ENCODE data around the gene CCDC167. TPM values are rescaled to one million over a fixed set of nuclear protein-coding genes. Genes with fewer than 3 reads are reported as not detected.

The CCDC167 gene
- total and polyA plus RNA-seq, 2 of the 8 experiments (the other 6 are each of a cell fraction or from before 2014, with no cell fraction given) = 11.0 to 26.5 TPM

- no peak overlapping the region for H2BK12ac ChIP-seq (ENCODE audit: low read depth, low read length)
- peaks cover 0 to 12% of the 10 kb centered on the region in 2 experiments for H4K20me1 ChIP-seq (replicated peaks in 1 of 2; ENCODE audit: control insufficient read depth in 1 of 2, insufficient read depth in 2 of 2, low read length in 2 of 2)
- no peak overlapping the region for H3K14ac ChIP-seq (ENCODE audit: insufficient read length)
- no peak overlapping the region for H3K4me3 ChIP-seq (ENCODE audit: extremely low read depth in 1 of 4, insufficient read depth in 2 of 4, low read depth in 3 of 4, low read length in 4 of 4)
- ChIA-PET POLR2A (ENCODE audit: partially characterized antibody) (interaction anchor here (0.8 kb wide), 1 partner anchor 17 kb away, joined by 3 read pairs; no protein-coding TSS in a partner anchor), CTCF (ENCODE audit: partially characterized antibody) (interaction anchor here (0.6 to 2.6 kb wide), 46 partner anchors 8 to 304 kb away, joined by 3 to 17 read pairs (median 4); no protein-coding TSS in a partner anchor)
- H3K36me3 ChIP-seq (ENCODE audit: control insufficient read depth in 2 of 4, insufficient read depth in 4 of 4, low read length in 3 of 4) = peaks cover 0 to 9% (median 5%) of the 10 kb centered on the region in 4 experiments; a peak in 4 of 8 replicates
- H3K27me3 ChIP-seq (replicated peaks in 1 of 4; ENCODE audit: control insufficient read depth in 3 of 4, extremely low read depth in 1 of 4, insufficient read depth in 3 of 4, low read length in 3 of 4) = no peaks in the 10 kb centered on the region
- no peak overlapping the region for H2AFZ ChIP-seq (ENCODE audit: low read length)
- FAIRE-seq = no peak
- peak in 2 of 3 experiments; percentile 91 to 97; a peak in 3 of 4 replicates for TF ChIP-seq CTCF (IDR thresholded peaks at IDR 0.05; ENCODE audit: control extremely low read depth in 1 of 3, insufficient read depth in 1 of 3, low read depth in 1 of 3, low read length in 3 of 3)
- peak; percentile 97 to 98 for TF ChIP-seq RAD21 (IDR thresholded peaks at IDR 0.05 in 1 of 2, conservative IDR thresholded peaks at IDR 0.05 in 1 of 2; ENCODE audit: low read depth in 2 of 2, low read length in 2 of 2)
- no peak for TF ChIP-seq SP1 (IDR thresholded peaks at IDR 0.05; ENCODE audit: low read depth, low read length)
- peak; percentile 23 to 93 for DNase-seq (ENCODE audit: low read depth in 1 of 2, low spot score in 2 of 2)
- no peak overlapping the region for H2BK5ac ChIP-seq (ENCODE audit: low read depth, low read length)
- H3K18ac ChIP-seq (ENCODE audit: extremely low read depth, low read length) = no peak overlapping the region; the same call in 1 of the 2 replicates
- no peak overlapping the region for H2BK120ac ChIP-seq (replicated peaks; ENCODE audit: low read depth, low read length)
- no peak overlapping the region for H4K91ac ChIP-seq (replicated peaks; ENCODE audit: insufficient read length, low read length)
- no peak overlapping the region for H4K5ac ChIP-seq (ENCODE audit: insufficient read length, low read depth, low read length)
- no peak overlapping the region for H3K4ac ChIP-seq (replicated peaks; ENCODE audit: insufficient read length, low read depth, low read length)
- H2BK15ac ChIP-seq (ENCODE audit: low read length) = peak overlapping the region; percentile 16; the same call in 1 of the 2 replicates
- no peak overlapping the region for H4K8ac ChIP-seq (ENCODE audit: extremely low read depth, insufficient read depth, low read length)
- H3K9me3 ChIP-seq (ENCODE audit: insufficient read depth in 2 of 2, low read depth in 1 of 2, low read length in 1 of 2) = no peaks in the 10 kb centered on the region
- H3K79me1 ChIP-seq (ENCODE audit: low read depth, low read length) = no peaks in the 10 kb centered on the region
- H3K4me1 ChIP-seq (replicated peaks in 1 of 4; ENCODE audit: control insufficient read depth in 3 of 4, insufficient read depth in 4 of 4, low read length in 3 of 4) = peaks cover 0 to 15% (median 4%) of the 10 kb centered on the region in 4 experiments; a peak in 5 of 7 replicates
- no peaks in the 10 kb centered on the region for H3K23me2 ChIP-seq (ENCODE audit: low read depth, low read length)
- H3K9ac ChIP-seq (replicated peaks in 1 of 4; ENCODE audit: extremely low read depth in 1 of 4, low read depth in 3 of 4, low read length in 3 of 4) = no peak overlapping the region
- no peak overlapping the region for H3K4me2 ChIP-seq (ENCODE audit: insufficient read depth in 1 of 2, low read depth in 2 of 2, low read length in 2 of 2)
- no peak overlapping the region for H3K23ac ChIP-seq (ENCODE audit: insufficient read length)
- no peak overlapping the region for H3K27ac ChIP-seq (ENCODE audit: low read depth, low read length)
- H3K79me2 ChIP-seq (ENCODE audit: control insufficient read depth in 1 of 2, insufficient read depth in 2 of 2, low read length in 2 of 2) = no peaks in the 10 kb centered on the region
- H2BK20ac ChIP-seq (ENCODE audit: low read length) = no peak overlapping the region
- no peak overlapping the region for H2AK5ac ChIP-seq (ENCODE audit: low read depth, low read length)
- no peak overlapping the region for H3K56ac ChIP-seq (replicated peaks; ENCODE audit: insufficient read length, low read depth, low read length)
- 53% methylated on average over 12 of the region's 20 CpGs; no CpG with 5 or more reads in 1 of the 2 experiments for WGBS, 2 experiments (ENCODE audit: extremely low coverage in 1 of 2, insufficient coverage in 1 of 2, insufficient read length in 1 of 2, insufficient replicate concordance in 2 of 2, low coverage in 1 of 2, low lambda C conversion rate in 2 of 2, missing lambda C conversion rate in 1 of 2)
These were observed 15.5 kb downstream of the CCDC167 start for GRCh38 chr6:37483917-37484785.
